ACHN (cell line): ENCODE results near the gene HYCC2.

ENCODE experiments used
- DNase-seq: peaks from one replicate; pipeline ENCODE4 v3.0.0-alpha.2; 2015
- in situ Hi-C: cut with HindIII; loops from 2 replicates; pipeline ENCODE4 v1.10.0; 2017; ENCODE audit warnings: low sequenced_read_pairs, low pct_ligation_motif_present, low pct_unique_long_range_greater_than_20kb

HYCC2 gene

GRCh38 chr2:201024518-201024917 lies 47.0 kb downstream of the HYCC2 start:
- in situ Hi-C loops, result no loop called here
- no peak for DNase-seq

GRCh38 chr2:201021914-201022313 lies 49.6 kb downstream of the HYCC2 start:
- in situ Hi-C loops, result no loop called here
- DNase-seq, result peak; percentile 31
